ENCODE data around the gene SPAG9.
"Not testable (repeated sequence)": the region's sequence is repeated elsewhere in the genome, so short reads cannot be mapped to it uniquely, and the experiment has no call there.

SPAG9 gene

GRCh38 chr17:51118330-51119195 lies 2.1 kb downstream of the SPAG9 start:
- Mint-ChIP-seq H3K36me3 (peaks cover 37% of the 10 kb centered on the region), H3K4me1 (peaks cover 59% of the 10 kb centered on the region), H3K4me3 (peak overlapping the region; percentile 91), H3K9me3 (no peaks in the 10 kb centered on the region), H3K27ac (peak overlapping the region; percentile 97)
- no peak for ATAC-seq
- DNase-seq (ENCODE audit: low spot score in 2 of 2): no peak

DNA sequence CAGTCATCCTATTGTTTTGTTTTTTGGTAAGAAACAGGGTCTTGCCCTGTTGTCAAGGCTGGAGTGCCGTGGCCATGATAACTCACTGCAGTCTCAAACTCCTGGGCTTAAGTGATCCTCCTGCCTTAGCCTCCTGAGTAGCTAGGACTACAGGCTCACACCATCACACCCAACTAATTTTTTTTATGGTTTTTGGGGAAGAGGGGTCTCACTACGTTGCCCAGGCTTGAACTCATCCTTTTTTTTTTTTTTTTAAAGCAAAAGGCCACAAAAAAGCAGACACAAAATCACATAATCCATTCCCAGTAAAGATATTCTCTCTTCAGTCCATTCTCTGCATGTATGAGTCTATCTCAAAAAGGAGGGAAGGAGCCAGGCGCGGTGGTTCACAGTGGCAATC lies 5.5 kb downstream of the SPAG9 start:
- Mint-ChIP-seq H3K4me3 (no peak overlapping the region), H3K36me3 (peaks cover 28% of the 10 kb centered on the region), H3K4me1 (peaks cover 42% of the 10 kb centered on the region), H3K27ac (no peak overlapping the region), H3K9me3 (no peaks in the 10 kb centered on the region)
- ATAC-seq: no peak
- DNase-seq (ENCODE audit: low spot score in 2 of 2): no peak

DNA sequence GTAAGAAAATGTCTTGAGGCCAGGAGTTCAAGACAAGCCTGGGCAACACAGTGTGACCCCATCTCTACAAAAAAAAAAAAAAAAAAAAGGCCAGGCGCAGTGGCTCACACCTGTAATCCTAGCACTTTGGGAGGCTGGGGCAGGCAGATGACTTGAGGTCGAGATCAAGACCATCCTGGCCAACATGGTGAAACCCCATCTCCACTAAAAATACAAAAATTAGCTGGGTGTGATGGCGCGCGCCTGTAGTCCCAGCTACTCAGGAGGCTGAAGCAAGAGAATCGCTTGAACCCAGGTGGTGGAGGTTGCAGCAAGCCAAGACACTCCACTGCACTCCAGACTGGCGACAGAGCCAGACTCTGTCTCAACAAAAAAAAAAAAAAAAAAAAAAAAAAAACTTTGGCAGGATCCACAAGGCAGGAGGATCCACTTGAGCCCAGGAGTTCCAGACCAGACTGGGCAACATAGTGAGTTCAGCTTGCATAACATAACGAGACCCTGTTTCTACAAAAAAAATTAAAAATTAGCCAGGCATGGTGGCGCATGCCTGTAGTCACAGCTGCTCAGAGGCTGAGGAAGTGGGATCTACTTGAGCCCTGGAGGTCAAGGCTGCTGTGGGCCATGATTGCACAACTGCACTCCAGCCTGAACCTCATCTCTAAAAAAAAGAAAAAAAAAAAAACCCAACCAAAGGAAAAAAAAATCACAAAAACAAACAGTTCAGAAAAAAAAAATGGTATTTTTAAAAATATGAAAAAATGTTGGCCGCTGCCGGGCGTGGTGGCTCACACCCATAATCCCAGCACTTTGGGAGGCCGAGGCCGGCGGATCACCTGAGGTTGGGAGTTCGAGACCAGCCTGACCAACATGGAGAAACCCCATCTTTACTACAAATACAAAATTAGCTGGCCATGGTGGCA lies 8.1 kb downstream of the SPAG9 start:
- peaks cover 21% of the 10 kb centered on the region for H3K4me1 Mint-ChIP-seq
- not testable (repeated sequence) for H3K4me3 Mint-ChIP-seq; DNase-seq (ENCODE audit: low spot score in 2 of 2); H3K27ac Mint-ChIP-seq; ATAC-seq; H3K9me3 Mint-ChIP-seq
- peaks cover 38% of the 10 kb centered on the region for H3K36me3 Mint-ChIP-seq

GRCh38 chr17:51107778-51108177 lies 12.9 kb downstream of the SPAG9 start:
- DNase-seq (ENCODE audit: low spot score in 2 of 2): no peak
- Mint-ChIP-seq H3K9me3 (no peaks in the 10 kb centered on the region), H3K36me3 (peaks cover 33% of the 10 kb centered on the region), H3K27ac (no peak overlapping the region), H3K4me1 (peaks cover 14% of the 10 kb centered on the region), H3K4me3 (no peak overlapping the region)
- ATAC-seq: no peak

- DNase-seq (ENCODE audit: low spot score in 2 of 2): no peak
- Mint-ChIP-seq H3K36me3 (peaks cover 20% of the 10 kb centered on the region), H3K4me3 (no peak overlapping the region), H3K4me1 (peaks cover 14% of the 10 kb centered on the region), H3K9me3 (no peaks in the 10 kb centered on the region), H3K27ac (peak overlapping the region; percentile 2)
- ATAC-seq: no peak
These were observed 17.2 kb downstream of the SPAG9 start for GRCh38 chr17:51103451-51103850.

GRCh38 chr17:51103050-51103449 lies 17.6 kb downstream of the SPAG9 start:
- H3K36me3 Mint-ChIP-seq: peaks cover 18% of the 10 kb centered on the region
- H3K4me3 Mint-ChIP-seq: no peak overlapping the region
- ATAC-seq (no peak), DNase-seq (ENCODE audit: low spot score in 2 of 2) (no peak)
- peaks cover 14% of the 10 kb centered on the region for H3K4me1 Mint-ChIP-seq
- peak overlapping the region; percentile 2 for H3K27ac Mint-ChIP-seq
- no peaks in the 10 kb centered on the region for H3K9me3 Mint-ChIP-seq

GRCh38 chr17:51097708-51098446 lies 22.8 kb downstream of the SPAG9 start:
- H3K4me3 Mint-ChIP-seq: no peak overlapping the region
- H3K36me3 Mint-ChIP-seq: peaks cover 16% of the 10 kb centered on the region
- ATAC-seq: no peak
- H3K27ac Mint-ChIP-seq: no peak overlapping the region
- H3K9me3 Mint-ChIP-seq: no peaks in the 10 kb centered on the region
- H3K4me1 Mint-ChIP-seq: peaks cover 23% of the 10 kb centered on the region
- DNase-seq (ENCODE audit: low spot score in 2 of 2): no peak

- DNase-seq (ENCODE audit: low spot score in 2 of 2): no peak
- no peak overlapping the region for H3K4me3 Mint-ChIP-seq
- H3K27ac Mint-ChIP-seq: no peak overlapping the region
- H3K36me3 Mint-ChIP-seq: peaks cover 28% of the 10 kb centered on the region
- no peaks in the 10 kb centered on the region for H3K9me3 Mint-ChIP-seq
- no peak for ATAC-seq
- peaks cover 22% of the 10 kb centered on the region for H3K4me1 Mint-ChIP-seq
These were observed 29.0 kb downstream of the SPAG9 start for GRCh38 chr17:51091635-51092034.

DNA sequence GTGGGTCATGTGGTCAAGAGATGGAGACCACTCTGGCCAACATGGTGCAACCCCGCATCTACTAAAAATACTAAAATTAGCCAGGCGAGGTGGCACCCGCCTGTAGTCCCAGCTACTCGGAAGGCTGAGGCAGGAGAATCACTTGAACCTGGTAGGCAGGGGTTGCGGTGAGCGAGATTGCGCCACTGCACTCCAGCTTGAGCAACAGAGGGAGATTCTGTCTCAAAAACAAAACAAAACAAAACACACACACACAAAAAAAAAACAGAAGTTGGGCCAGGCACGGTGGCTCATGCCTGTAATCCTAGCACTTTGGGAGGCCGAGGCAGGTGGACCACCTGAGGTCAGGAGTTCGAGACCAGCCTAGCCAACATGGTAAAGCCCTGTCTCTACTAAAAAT lies 31.8 kb downstream of the SPAG9 start:
- not testable (repeated sequence) for H3K4me3 Mint-ChIP-seq; H3K4me1 Mint-ChIP-seq; ATAC-seq; H3K9me3 Mint-ChIP-seq; H3K27ac Mint-ChIP-seq; DNase-seq (ENCODE audit: low spot score in 2 of 2)
- peaks cover 22% of the 10 kb centered on the region for H3K36me3 Mint-ChIP-seq

DNA sequence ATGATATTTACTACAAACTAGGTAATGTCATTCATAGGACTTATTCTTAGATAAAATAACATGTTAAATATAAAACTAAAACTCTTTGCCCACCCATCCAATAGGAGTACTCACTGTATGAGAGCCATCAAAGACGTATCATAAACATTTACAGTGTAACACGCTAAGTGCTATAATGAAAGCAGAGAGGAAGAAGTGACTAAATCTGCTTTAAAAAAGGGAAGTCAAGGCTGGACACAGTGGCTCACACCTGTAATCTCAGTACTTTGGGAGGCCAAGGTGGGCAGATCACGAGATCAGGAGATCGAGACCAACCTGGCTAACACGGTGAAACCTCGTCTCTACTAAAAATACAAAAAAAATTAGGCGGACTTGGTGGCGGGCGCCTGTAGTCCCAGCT lies 32.4 kb downstream of the SPAG9 start:
- ATAC-seq (no peak), DNase-seq (ENCODE audit: low spot score in 2 of 2) (no peak)
- no peak overlapping the region for H3K27ac Mint-ChIP-seq
- H3K4me3 Mint-ChIP-seq: no peak overlapping the region
- H3K9me3 Mint-ChIP-seq: no peaks in the 10 kb centered on the region
- peaks cover 22% of the 10 kb centered on the region for H3K36me3 Mint-ChIP-seq
- H3K4me1 Mint-ChIP-seq: peaks cover 7% of the 10 kb centered on the region

GRCh38 chr17:51087072-51087757 lies 33.5 kb downstream of the SPAG9 start:
- no peak for ATAC-seq
- Mint-ChIP-seq H3K27ac (no peak overlapping the region), H3K36me3 (peaks cover 22% of the 10 kb centered on the region), H3K9me3 (no peaks in the 10 kb centered on the region), H3K4me1 (peaks cover 14% of the 10 kb centered on the region), H3K4me3 (no peak overlapping the region)
- DNase-seq (ENCODE audit: low spot score in 2 of 2): no peak

DNA sequence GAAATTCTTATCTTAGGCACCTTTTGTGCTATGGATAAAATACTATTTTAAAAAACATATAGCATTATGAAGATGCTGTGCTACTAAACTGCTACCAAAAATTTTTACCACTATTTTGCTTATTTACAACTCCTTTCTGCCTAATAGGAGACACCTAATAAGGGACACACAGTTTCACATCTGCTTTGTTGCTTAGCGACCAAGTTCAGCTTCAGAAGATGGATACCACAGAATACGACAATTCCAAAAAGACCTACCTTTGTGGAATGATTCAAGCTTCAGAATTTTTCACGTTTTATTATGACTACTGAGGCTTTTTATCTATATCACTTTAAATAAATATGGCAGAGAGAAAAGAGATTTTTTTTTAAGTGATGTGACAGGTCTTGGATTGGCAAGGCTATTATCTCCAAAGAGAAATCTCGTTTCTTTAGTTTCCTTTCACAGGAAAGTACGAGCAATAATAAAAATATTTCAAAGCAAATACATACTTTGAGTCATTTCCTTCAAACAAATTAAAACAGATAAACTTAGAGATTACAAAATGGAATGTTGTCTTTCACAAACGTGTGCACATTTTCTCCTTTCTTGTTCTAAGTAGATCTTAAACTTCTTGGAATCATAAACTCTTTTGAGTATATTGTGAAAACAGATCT lies 35.4 kb downstream of the SPAG9 start:
- H3K4me3 Mint-ChIP-seq: no peak overlapping the region
- ATAC-seq (no peak), DNase-seq (ENCODE audit: low spot score in 2 of 2) (no peak)
- H3K9me3 Mint-ChIP-seq: no peaks in the 10 kb centered on the region
- peaks cover 17% of the 10 kb centered on the region for H3K36me3 Mint-ChIP-seq
- H3K27ac Mint-ChIP-seq: no peak overlapping the region
- peaks cover 14% of the 10 kb centered on the region for H3K4me1 Mint-ChIP-seq

- no peak overlapping the region for H3K27ac Mint-ChIP-seq
- H3K4me3 Mint-ChIP-seq: no peak overlapping the region
- ATAC-seq (no peak), DNase-seq (ENCODE audit: low spot score in 2 of 2) (no peak)
- H3K4me1 Mint-ChIP-seq: peaks cover 14% of the 10 kb centered on the region
- no peaks in the 10 kb centered on the region for H3K9me3 Mint-ChIP-seq
- peaks cover 23% of the 10 kb centered on the region for H3K36me3 Mint-ChIP-seq
These were observed 36.7 kb downstream of the SPAG9 start for GRCh38 chr17:51083981-51084380.

- not testable (repeated sequence) for H3K9me3 Mint-ChIP-seq; ATAC-seq; H3K4me3 Mint-ChIP-seq; DNase-seq (ENCODE audit: low spot score in 2 of 2); H3K27ac Mint-ChIP-seq
- Mint-ChIP-seq H3K4me1 (peaks cover 14% of the 10 kb centered on the region), H3K36me3 (peaks cover 25% of the 10 kb centered on the region)
These were observed 37.3 kb downstream of the SPAG9 start for GRCh38 chr17:51083364-51083763.
